ENCODE results near the gene ROS1.

GRCh38 chr6:117326396-117326795 lies 99.3 kb downstream of the ROS1 start:
- TF ChIP-seq CTCF (IDR thresholded peaks at IDR 0.05): no peak
- TF ChIP-seq POLR2A (IDR thresholded peaks at IDR 0.05): no peak

Measured in right lobe of liver (tissue), 4 donors.